H1 (cell line): ENCODE results near the gene PRDX2. TPM values are rescaled to one million over a fixed set of nuclear protein-coding genes. Genes with fewer than 3 reads are reported as not detected.

Source experiments
- CTCF ChIA-PET: fragments of 300-600 bp; sonication (Branson Sonifier 250); formaldehyde crosslinking; loops from one replicate; lab custom pipeline; 2021; ENCODE audit not compliant: partially characterized antibody; lab: Charles Lee
- POLR2A ChIA-PET: fragments of 300-600 bp; sonication (Branson Sonifier 250); formaldehyde crosslinking; loops from one replicate; lab custom pipeline; 2021; ENCODE audit warnings: inconsistent platforms; ENCODE audit not compliant: partially characterized antibody; lab: Charles Lee
- DNase-seq, 2 experiments: peaks; one replicate each; pipeline versions ENCODE4 v3.0.0 to v3.0.0-alpha.2; 2010 to 2022; ENCODE audit warnings: low spot score in 2 of 2, low read depth in 1 of 2, mixed read lengths in 1 of 2
- FAIRE-seq: peaks from 2 replicates; lab custom pipeline; 2011; peaks lifted over from hg19 to GRCh38; lab: Jason Lieb, UNC
- H2AFZ ChIP-seq: 2 replicates; pipeline ENCODE4 v1.8.1; 2012; ENCODE audit warnings: low read length, inconsistent platforms
- H2AK5ac ChIP-seq: 2 replicates; pipeline ENCODE4 v1.6.1; 2013; ENCODE audit warnings: low read depth, low read length
- H2BK120ac ChIP-seq: replicated peaks from 2 replicates; pipeline ENCODE3; 2013; ENCODE audit warnings: low read depth, low read length, inconsistent platforms
- H2BK12ac ChIP-seq: 2 replicates; pipeline ENCODE4 v1.6.1; 2013; ENCODE audit warnings: low read depth, low read length
- H2BK15ac ChIP-seq: 2 replicates; pipeline ENCODE4 v1.6.1; 2013; ENCODE audit warnings: low read length
- H2BK20ac ChIP-seq: 2 replicates; pipeline ENCODE4 v1.6.1; 2013; ENCODE audit warnings: low read length
- H2BK5ac ChIP-seq: 2 replicates; pipeline ENCODE4 v1.6.1; 2013; ENCODE audit warnings: low read depth, low read length
- H3K14ac ChIP-seq: 2 replicates; pipeline ENCODE4 v1.6.1; 2013; ENCODE audit warnings: inconsistent platforms; ENCODE audit not compliant: insufficient read length
- H3K18ac ChIP-seq: 2 replicates; pipeline ENCODE4 v1.6.1; 2013; ENCODE audit warnings: low read length; ENCODE audit errors: extremely low read depth
- H3K23ac ChIP-seq: 2 replicates; pipeline ENCODE4 v1.6.1; 2013; ENCODE audit warnings: inconsistent platforms; ENCODE audit not compliant: insufficient read length
- H3K23me2 ChIP-seq: 2 replicates; pipeline ENCODE4 v1.6.1; 2013; ENCODE audit warnings: low read depth, low read length
- H3K27ac ChIP-seq: 2 replicates; pipeline ENCODE4 v1.6.1; 2011; ENCODE audit warnings: low read depth, low read length, inconsistent platforms
- H3K27me3 ChIP-seq, 4 experiments: replicated peaks in 1 of 4; 1 replicate in 1 of 4; 2 replicates in 3 of 4; pipeline versions ENCODE4 v1.6.1 to v1.8.1; 2011 to 2013; ENCODE audit warnings: low read length in 3 of 4, mild to moderate bottlenecking in 3 of 4, inconsistent platforms in 2 of 4, mixed read lengths in 2 of 4, moderate library complexity in 1 of 4; ENCODE audit not compliant: control insufficient read depth in 3 of 4, insufficient read depth in 3 of 4; ENCODE audit errors: extremely low read depth in 1 of 4
- H3K36me3 ChIP-seq, 4 experiments: 2 replicates each; pipeline versions ENCODE4 v1.6.1 to v1.8.1; 2011 to 2013; ENCODE audit warnings: mild to moderate bottlenecking in 4 of 4, low read length in 3 of 4, moderate library complexity in 2 of 4, control low read depth in 1 of 4, inconsistent platforms in 1 of 4; ENCODE audit not compliant: insufficient read depth in 4 of 4, control insufficient read depth in 2 of 4
- H3K4ac ChIP-seq: replicated peaks from 2 replicates; pipeline ENCODE3; 2013; ENCODE audit warnings: low read length, low read depth, mixed read lengths, inconsistent platforms; ENCODE audit not compliant: insufficient read length
- H3K4me1 ChIP-seq, 4 experiments: replicated peaks in 1 of 4; 1 replicate in 1 of 4; 2 replicates in 3 of 4; pipeline versions ENCODE4 v1.6.1 to v1.8.1; 2011 to 2013; ENCODE audit warnings: low read length in 3 of 4, inconsistent platforms in 2 of 4, mixed read lengths in 1 of 4; ENCODE audit not compliant: insufficient read depth in 4 of 4, control insufficient read depth in 3 of 4
- H3K4me2 ChIP-seq, 2 experiments: 2 replicates each; pipeline versions ENCODE4 v1.6.1 to v1.8.1; 2011 to 2013; ENCODE audit warnings: low read depth in 2 of 2, low read length in 2 of 2, control low read depth in 1 of 2, inconsistent platforms in 1 of 2, mild to moderate bottlenecking in 1 of 2; ENCODE audit not compliant: insufficient read depth in 1 of 2
- H3K4me3 ChIP-seq, 4 experiments: fragments of 200-600, 300-600 bp in 1 of 4; sonication (generic), shearing (Covaris generic), sonication (Bioruptor Twin) in 1 of 4; 2 replicates each; pipeline versions ENCODE4 v1.5.1 to v1.8.1; 2011 to 2016; ENCODE audit warnings: low read length in 4 of 4, low read depth in 3 of 4, control low read depth in 2 of 4, inconsistent platforms in 2 of 4, mild to moderate bottlenecking in 2 of 4, mixed read lengths in 1 of 4, moderate library complexity in 1 of 4; ENCODE audit not compliant: insufficient read depth in 2 of 4; ENCODE audit errors: extremely low read depth in 1 of 4
- H3K56ac ChIP-seq: replicated peaks from 2 replicates; pipeline ENCODE3; 2013; ENCODE audit warnings: low read depth, mild to moderate bottlenecking, mixed read lengths, low read length, inconsistent platforms; ENCODE audit not compliant: insufficient read length
- H3K79me1 ChIP-seq: 2 replicates; pipeline ENCODE4 v1.6.1; 2013; ENCODE audit warnings: low read depth, low read length, control low read depth
- H3K79me2 ChIP-seq, 2 experiments: 2 replicates each; pipeline versions ENCODE4 v1.6.1 to v1.8.1; 2012 to 2013; ENCODE audit warnings: low read length in 2 of 2, mild to moderate bottlenecking in 2 of 2, inconsistent platforms in 1 of 2; ENCODE audit not compliant: insufficient read depth in 2 of 2, control insufficient read depth in 1 of 2
- H3K9ac ChIP-seq, 4 experiments: replicated peaks in 1 of 4; 1 replicate in 1 of 4; 2 replicates in 3 of 4; pipeline versions ENCODE4 v1.6.1 to v1.8.1; 2011 to 2013; ENCODE audit warnings: low read depth in 3 of 4, low read length in 3 of 4, control low read depth in 2 of 4, mild to moderate bottlenecking in 2 of 4, moderate library complexity in 2 of 4, inconsistent platforms in 1 of 4; ENCODE audit errors: extremely low read depth in 1 of 4
- H3K9me3 ChIP-seq, 2 experiments: 2 replicates each; pipeline versions ENCODE4 v1.6.1 to v1.8.1; 2012 to 2013; ENCODE audit warnings: mild to moderate bottlenecking in 2 of 2, moderate library complexity in 2 of 2, control low read depth in 1 of 2, inconsistent platforms in 1 of 2, low read depth in 1 of 2, low read length in 1 of 2, mixed read lengths in 1 of 2; ENCODE audit not compliant: insufficient read depth in 2 of 2
- H4K20me1 ChIP-seq, 2 experiments: replicated peaks in 1 of 2; 2 replicates each; pipeline versions ENCODE3 to v1.8.1; 2011 to 2013; ENCODE audit warnings: inconsistent platforms in 2 of 2, low read length in 2 of 2, mild to moderate bottlenecking in 1 of 2; ENCODE audit not compliant: insufficient read depth in 2 of 2, control insufficient read depth in 1 of 2
- H4K5ac ChIP-seq: 2 replicates; pipeline ENCODE4 v1.6.1; 2013; ENCODE audit warnings: low read length, low read depth, mixed read lengths, inconsistent platforms; ENCODE audit not compliant: insufficient read length
- H4K8ac ChIP-seq: 2 replicates; pipeline ENCODE4 v1.8.0; 2013; ENCODE audit warnings: mild to moderate bottlenecking, moderate library complexity, low read length, inconsistent platforms; ENCODE audit not compliant: insufficient read depth; ENCODE audit errors: extremely low read depth
- H4K91ac ChIP-seq: replicated peaks from 2 replicates; pipeline ENCODE3; 2013; ENCODE audit warnings: low read length, mixed read lengths, inconsistent platforms; ENCODE audit not compliant: insufficient read length
- POLR2A ChIP-seq, 2 experiments: IDR thresholded peaks; 1 replicate in 1 of 2; 2 replicates in 1 of 2; pipeline ENCODE4 v1.6.1; 2011; ENCODE audit warnings: low read depth in 2 of 2, low read length in 2 of 2, mild to moderate bottlenecking in 2 of 2; ENCODE audit errors: control extremely low read depth in 1 of 2
- TEAD4 ChIP-seq: IDR thresholded peaks from 2 replicates; pipeline ENCODE4 v1.6.1; 2012; ENCODE audit warnings: low read depth, low read length, inconsistent platforms, mixed read lengths
- WGBS, 2 experiments: shearing (Covaris generic) in 1 of 2; methylation state at CpG; one replicate each; pipeline versions ENCODE4 v1.1.6 to v1.1.7; 2013 to 2015; ENCODE audit warnings: low lambda C conversion rate in 2 of 2, mixed read lengths in 2 of 2, inconsistent platforms in 1 of 2, low coverage in 1 of 2, missing lambda C conversion rate in 1 of 2; ENCODE audit not compliant: insufficient replicate concordance in 2 of 2, insufficient coverage in 1 of 2, insufficient read length in 1 of 2; ENCODE audit errors: extremely low coverage in 1 of 2, missing lambda C conversion rate in 1 of 2; 5-methylcytosine and 5-hydroxymethylcytosine counted together
- polyA plus RNA-seq, 7 experiments: library from polyadenylated mRNA; depleted of rRNA in 3 of 7; stranded (reverse) in 5 of 7; unstranded in 2 of 7; fragments of >200 nt in 5 of 7; fragments of 200-250 nt in 2 of 7; gene quantifications; 1 replicate in 5 of 7; 2 replicates in 1 of 7; 4 replicates in 1 of 7; pipeline versions ENCODE4 v1.2.1 to v1.2.3, GENCODE V29; 2011 to 2013; ENCODE audit warnings: missing spikeins in 2 of 7, mixed read lengths in 2 of 7
- total RNA-seq: library from RNA; stranded (reverse); fragmentation: NEBNext Ultra II Directional; extraction: Animal tissue kit (Norgen Biotek cat#: 25700); gene quantifications from 2 replicates; pipeline ENCODE4 v1.2.1, GENCODE V29; 2021

PRDX2 gene
- total and polyA plus RNA-seq, 2 of the 8 experiments (the other 6 are each of a cell fraction or from before 2014, with no cell fraction given), result 380 to 748 TPM

- POLR2A ChIA-PET, result interaction anchor here (0.7 to 15.2 kb wide), 24 partner anchors 7 to 359 kb away, joined by 3 to 317 read pairs (median 4); partner anchors contain the start of genes GET3, HOOK2, PRDX2 and RTBDN
- Histone ChIP-seq H3K4me1 (peaks cover 9 to 40% (median 26%) of the 10 kb centered on the region in 4 experiments), H3K4ac (peak overlapping the region; percentile 92), H3K79me2 (no peaks in the 10 kb centered on the region), H3K4me3 (peak overlapping the region; percentile 46 to 71 (median 54)), H2BK15ac (0 out of 2 replicates have a peak overlapping the region, but pooled peaks have one; percentile 61), H3K4me2 (peak overlapping the region; percentile 74 to 97), H4K5ac (no peak overlapping the region), H3K14ac (no peak overlapping the region), H3K56ac (peak overlapping the region; percentile 65), H3K27me3 (peaks cover 0 to 18% (median 13%) of the 10 kb centered on the region in 4 experiments; a peak in 5 of 7 replicates), H2BK5ac (peak overlapping the region; percentile 78; the same call in 1 of the 2 replicates), H4K20me1 (no peaks in the 10 kb centered on the region), H3K9ac (peak overlapping the region in 3 of 4 experiments; percentile 45 to 63 (median 61); a peak in 5 of 7 replicates), H2AFZ (no peak overlapping the region), H3K27ac (no peak overlapping the region)
- WGBS, 2 experiments, result 8% methylated on average over 22 of the region's 22 CpGs; no CpG with 5 or more reads in 1 of the 2 experiments
- DNase-seq (no peak), FAIRE-seq (no peak)
- TF ChIP-seq TEAD4 (no peak), POLR2A (IDR thresholded peaks at IDR 0.05; ENCODE audit: control extremely low read depth in 1 of 2, low read depth in 2 of 2, low read length in 2 of 2) (peak in 1 of 2 experiments; percentile 71; a peak in 1 of 3 replicates)
- TF ChIP-seq, all 59 proteins: peak for 1
- H2BK12ac ChIP-seq, result 0 out of 2 replicates have a peak overlapping the region, but pooled peaks have one; percentile 68
- peak overlapping the region; percentile 87 for H4K91ac ChIP-seq
- no peaks in the 10 kb centered on the region for H3K9me3 ChIP-seq
- peaks cover 29% of the 10 kb centered on the region for H3K23me2 ChIP-seq
- H3K79me1 ChIP-seq, result no peaks in the 10 kb centered on the region
- no peak overlapping the region for H2BK20ac ChIP-seq
- H4K8ac ChIP-seq, result peak overlapping the region; percentile 87
- H2AK5ac ChIP-seq, result no peak overlapping the region
- no peaks in the 10 kb centered on the region; a peak in 1 of 8 replicates for H3K36me3 ChIP-seq
- H2BK120ac ChIP-seq, result no peak overlapping the region
- CTCF ChIA-PET, result interaction anchor here (1.3 to 17.9 kb wide), 4 partner anchors 13 to 123 kb away, joined by 3 to 288 read pairs (median 146); a partner anchor contains a TSS
- H3K18ac ChIP-seq, result peak overlapping the region; percentile 95; the same call in 1 of the 2 replicates
- no peak overlapping the region for H3K23ac ChIP-seq
These were observed 8.7 kb downstream of the PRDX2 start for GRCh38 chr19:12792853-12793289.
